GM10266 (cell line): Measurements from ENCODE around the gene TLCD3B.

Experiments used
- DNase-seq: peaks from one replicate; pipeline ENCODE4 v3.0.0; 2012; ENCODE audit errors: extremely low spot score
- CTCF ChIP-seq: IDR thresholded peaks from 2 replicates; pipeline ENCODE4 v1.5.1; 2012; ENCODE audit warnings: mild to moderate bottlenecking, low read depth; ENCODE audit not compliant: control insufficient read depth, insufficient read depth; ENCODE audit errors: missing control alignments

TLCD3B gene

GRCh38 chr16:30030841-30031413, at the start of gene TLCD3B:
Gene TLCD3B (minus strand): TSS chr16:30031271. CDS start chr16:30030527, 744 bp downstream.
- DNase-seq, result no peak
- TF ChIP-seq CTCF, result no peak

GRCh38 chr16:30079480-30079879, 48.4 kb upstream of the TLCD3B start:
- TF ChIP-seq CTCF, result no peak
- no peak for DNase-seq

GRCh38 chr16:30078744-30079143, 47.7 kb upstream of the TLCD3B start:
- TF ChIP-seq CTCF, result no peak

GRCh38 chr16:30077656-30078055, 46.6 kb upstream of the TLCD3B start:
- TF ChIP-seq CTCF, result no peak
- DNase-seq, result no peak

More at GRCh38 chr16:30078744-30079143, 47.7 kb upstream of the TLCD3B start:
- no peak for DNase-seq

- TF ChIP-seq CTCF, result no peak
- no peak for DNase-seq
Measured at GRCh38 chr16:30076276-30076791, 45.3 kb upstream of the TLCD3B start.

- DNase-seq, result peak; percentile 94
- TF ChIP-seq CTCF, result no peak
Measured at GRCh38 chr16:30075503-30076275, 44.6 kb upstream of the TLCD3B start, which contains the start of gene PPP4C. Gene PPP4C (plus strand): TSS chr16:30075994. CDS start chr16:30076378, 384 bp downstream.

GRCh38 chr16:30070490-30070889, 39.4 kb upstream of the TLCD3B start:
- no peak for TF ChIP-seq CTCF
- DNase-seq, result no peak
